OCI-LY1 (cell line): Measurements from ENCODE around the gene KAT5.

Experiments used
- H2AFZ ChIP-seq: fragments of 200-600 bp; sonication (generic), shearing (Covaris generic); 2 replicates; pipeline ENCODE4 v1.6.0; 2014; ENCODE audit warnings: antibody characterized with exemption, mild to moderate bottlenecking, low read length
- H3F3A ChIP-seq: fragments of 200-600 bp; sonication (generic), shearing (Covaris generic); 2 replicates; pipeline ENCODE4 v1.6.0; 2014; ENCODE audit warnings: mild to moderate bottlenecking, antibody characterized with exemption, low read length, moderate library complexity; ENCODE audit not compliant: insufficient read depth
- H3K27ac ChIP-seq: fragments of 200-600 bp; sonication (generic); 2 replicates; pipeline ENCODE4 v1.5.1; 2014; ENCODE audit warnings: low read length, mixed run types, mild to moderate bottlenecking, low read depth; ENCODE audit not compliant: poor library complexity, severe bottlenecking
- H3K27me3 ChIP-seq: fragments of 200-600 bp; sonication (generic); 2 replicates; pipeline ENCODE4 v1.6.0; 2014; ENCODE audit warnings: antibody characterized with exemption, mild to moderate bottlenecking, low read length, moderate library complexity; ENCODE audit not compliant: insufficient read depth
- H3K36me3 ChIP-seq: fragments of 200-600 bp; sonication (generic); 2 replicates; pipeline ENCODE4 v1.6.1; 2014; ENCODE audit warnings: mild to moderate bottlenecking, antibody characterized with exemption, low read length, moderate library complexity, mixed read lengths; ENCODE audit not compliant: insufficient read depth
- H3K4me1 ChIP-seq: fragments of 200-600 bp; sonication (generic); 2 replicates; pipeline ENCODE4 v1.5.1; 2014; ENCODE audit warnings: mild to moderate bottlenecking, low read length, moderate library complexity; ENCODE audit not compliant: insufficient read depth, severe bottlenecking
- H3K4me2 ChIP-seq: fragments of 200-600 bp; sonication (generic), shearing (Covaris generic); 2 replicates; pipeline ENCODE4 v1.6.1; 2014; ENCODE audit warnings: low read length
- H3K4me3 ChIP-seq: fragments of 200-600 bp; sonication (generic); 2 replicates; pipeline ENCODE4 v1.5.1; 2014; ENCODE audit warnings: low read length, low read depth, mild to moderate bottlenecking, mixed read lengths; ENCODE audit not compliant: poor library complexity, severe bottlenecking
- H3K79me2 ChIP-seq: fragments of 200-600 bp; shearing (Covaris generic); 2 replicates; pipeline ENCODE4 v1.6.1; 2016; ENCODE audit warnings: mixed run types, low read length, mixed read lengths; ENCODE audit not compliant: insufficient read depth
- H3K9ac ChIP-seq: fragments of 200-600 bp; sonication (generic), shearing (Covaris generic); 2 replicates; pipeline ENCODE4 v1.6.1; 2014; ENCODE audit warnings: mild to moderate bottlenecking, low read length, mixed read lengths
- H3K9me2 ChIP-seq: fragments of 200-600 bp; sonication (generic), shearing (Covaris generic); 2 replicates; pipeline ENCODE4 v1.6.1; 2014; ENCODE audit warnings: low read depth, mild to moderate bottlenecking, low read length, mixed read lengths
- H3K9me3 ChIP-seq: fragments of 200-600 bp; shearing (Covaris generic); 2 replicates; pipeline ENCODE4 v1.6.1; 2014; ENCODE audit warnings: low read length, mixed read lengths
- H4K20me1 ChIP-seq: fragments of 200-600 bp; sonication (generic), shearing (Covaris generic); 2 replicates; pipeline ENCODE4 v1.6.0; 2016; ENCODE audit warnings: mild to moderate bottlenecking, low read length; ENCODE audit not compliant: insufficient read depth
- CTCF ChIP-seq: fragments of 200-600 bp; sonication (generic), shearing (Covaris generic); IDR thresholded peaks from 2 replicates; pipeline ENCODE4 v1.5.1; 2017; ENCODE audit warnings: mild to moderate bottlenecking, antibody characterized with exemption, low read length, moderate library complexity, mixed read lengths
- EZH2 ChIP-seq: fragments of 200-600 bp; sonication (generic), shearing (Covaris generic); IDR thresholded peaks from 2 replicates; pipeline ENCODE4 v1.8.0; 2017; ENCODE audit warnings: borderline replicate concordance, mixed run types, mild to moderate bottlenecking, antibody characterized with exemption, low read length, moderate library complexity, mixed read lengths

KAT5 gene

GRCh38 chr11:65710421-65710820 is 1.6 kb upstream of the KAT5 start:
- Histone ChIP-seq H3K4me2 (no peak overlapping the region), H2AFZ (no peak overlapping the region)

GRCh38 chr11:65712633-65713076 is 603 bp downstream of the KAT5 start:
- H3F3A ChIP-seq = no peaks in the 10 kb centered on the region
- H4K20me1 ChIP-seq = no peaks in the 10 kb centered on the region
- peak overlapping the region; percentile 80 for H3K9ac ChIP-seq
- peak overlapping the region; percentile 88 for H3K4me2 ChIP-seq
- no peaks in the 10 kb centered on the region for H3K9me3 ChIP-seq
- peaks cover 22% of the 10 kb centered on the region for H3K4me1 ChIP-seq
- peaks cover 44% of the 10 kb centered on the region for H3K36me3 ChIP-seq
- no peaks in the 10 kb centered on the region for H3K79me2 ChIP-seq
- peak overlapping the region; percentile 90 for H3K27ac ChIP-seq
- TF ChIP-seq EZH2 (no peak), CTCF (no peak)
- H3K9me2 ChIP-seq = no peaks in the 10 kb centered on the region
- H2AFZ ChIP-seq = no peak overlapping the region
- no peaks in the 10 kb centered on the region for H3K27me3 ChIP-seq
- peak overlapping the region; percentile 76 for H3K4me3 ChIP-seq

More at GRCh38 chr11:65710421-65710820, 1.6 kb upstream of the KAT5 start:
- no peaks in the 10 kb centered on the region for H3K9me2 ChIP-seq
- no peaks in the 10 kb centered on the region for H4K20me1 ChIP-seq
- no peaks in the 10 kb centered on the region for H3K9me3 ChIP-seq
- no peak for TF ChIP-seq CTCF
- H3K36me3 ChIP-seq = peaks cover 23% of the 10 kb centered on the region
- H3F3A ChIP-seq = no peaks in the 10 kb centered on the region
- no peak overlapping the region for H3K9ac ChIP-seq
- no peak overlapping the region for H3K27ac ChIP-seq
- H3K4me1 ChIP-seq = peaks cover 26% of the 10 kb centered on the region
- no peaks in the 10 kb centered on the region for H3K27me3 ChIP-seq
- no peaks in the 10 kb centered on the region for H3K79me2 ChIP-seq
- H3K4me3 ChIP-seq = no peak overlapping the region

- no peak for TF ChIP-seq EZH2
- no peak for TF ChIP-seq CTCF
- Histone ChIP-seq H3K9me2 (no peaks in the 10 kb centered on the region), H3K27me3 (no peaks in the 10 kb centered on the region), H3F3A (no peaks in the 10 kb centered on the region), H4K20me1 (no peaks in the 10 kb centered on the region), H3K4me2 (peak overlapping the region; percentile 88), H3K4me1 (peaks cover 28% of the 10 kb centered on the region), H3K9me3 (no peaks in the 10 kb centered on the region), H3K36me3 (peaks cover 52% of the 10 kb centered on the region), H3K27ac (no peak overlapping the region), H3K79me2 (no peaks in the 10 kb centered on the region), H2AFZ (no peak overlapping the region), H3K9ac (peak overlapping the region; percentile 80; the same call in 1 of the 2 replicates), H3K4me3 (peak overlapping the region; percentile 76)
Measured at GRCh38 chr11:65713212-65713969, 1.3 kb downstream of the KAT5 start.
